HEK293 (cell line): ENCODE measurements around the gene HOXB7.
A peak's percentile ranks its signal among the peaks of the same experiment; 100 is the strongest.

Experiments
- GLI2 ChIP-seq: fragments of 450-650 bp; formaldehyde crosslinking; IDR thresholded peaks from 2 replicates; pipeline ENCODE4; 2017; ENCODE audit warnings: missing biosample characterization, missing genetic modification characterization, low read depth, borderline replicate concordance
- GLI4 ChIP-seq: fragments of 450-650 bp; formaldehyde crosslinking; IDR thresholded peaks from 2 replicates; pipeline ENCODE4 v1.5.1; 2016; ENCODE audit warnings: missing biosample characterization, missing genetic modification characterization
- IKZF3 ChIP-seq: fragments of 450-650 bp; IDR thresholded peaks from 2 replicates; pipeline ENCODE4 v1.5.0; 2018; ENCODE audit warnings: missing biosample characterization, mild to moderate bottlenecking, missing genetic modification characterization, moderate library complexity
- KLF7 ChIP-seq: fragments of 450-650 bp; formaldehyde crosslinking; IDR thresholded peaks from 2 replicates; pipeline ENCODE4 v1.5.1; 2016; ENCODE audit warnings: missing biosample characterization, missing genetic modification characterization, borderline replicate concordance
- KLF8 ChIP-seq: fragments of 450-650 bp; formaldehyde crosslinking; IDR thresholded peaks from 2 replicates; pipeline ENCODE4 v1.5.1; 2016; ENCODE audit warnings: missing biosample characterization, missing genetic modification characterization
- KLF9 ChIP-seq: fragments of 450-650 bp; formaldehyde crosslinking; IDR thresholded peaks from 2 replicates; pipeline ENCODE4 v1.5.1; 2016; ENCODE audit warnings: missing biosample characterization, missing genetic modification characterization, low read depth
- MEIS1 ChIP-seq: sonication (generic); formaldehyde crosslinking; IDR thresholded peaks from 2 replicates; pipeline ENCODE4 v1.8.1; 2022; ENCODE audit warnings: missing genetic modification reagents, mild to moderate bottlenecking, borderline replicate concordance
- PATZ1 ChIP-seq: fragments of 450-650 bp; formaldehyde crosslinking; IDR thresholded peaks from 2 replicates; pipeline ENCODE4 v1.5.1; 2016; ENCODE audit warnings: missing biosample characterization, missing genetic modification characterization
- SCRT2 ChIP-seq: fragments of 450-650 bp; formaldehyde crosslinking; IDR thresholded peaks from 2 replicates; pipeline ENCODE4 v1.5.1; 2016; ENCODE audit warnings: missing biosample characterization, missing genetic modification characterization
- SP7 ChIP-seq: fragments of 450-650 bp; formaldehyde crosslinking; IDR thresholded peaks from 2 replicates; pipeline ENCODE4 v1.5.1; 2016; ENCODE audit warnings: missing biosample characterization, missing genetic modification characterization
- YY1 ChIP-seq: fragments of 450-650 bp; formaldehyde crosslinking; IDR thresholded peaks from 2 replicates; pipeline ENCODE4 v1.5.1; 2018; ENCODE audit warnings: missing biosample characterization, missing genetic modification characterization
- YY2 ChIP-seq: fragments of 450-650 bp; formaldehyde crosslinking; IDR thresholded peaks from 2 replicates; pipeline ENCODE4 v1.5.1; 2016; ENCODE audit warnings: missing biosample characterization, missing genetic modification characterization
- ZEB2 ChIP-seq: fragments of 450-650 bp; formaldehyde crosslinking; IDR thresholded peaks from 2 replicates; pipeline ENCODE4 v1.5.1; 2016; ENCODE audit warnings: missing biosample characterization, missing genetic modification characterization
- ZFP41 ChIP-seq: fragments of 450-650 bp; formaldehyde crosslinking; IDR thresholded peaks from 2 replicates; pipeline ENCODE4 v1.5.1; 2016; ENCODE audit warnings: missing biosample characterization, missing genetic modification characterization, borderline replicate concordance
- ZNF146 ChIP-seq: fragments of 450-650 bp; formaldehyde crosslinking; IDR thresholded peaks from 2 replicates; pipeline ENCODE4 v1.5.1; 2016; ENCODE audit warnings: missing biosample characterization, missing genetic modification characterization
- ZNF155 ChIP-seq: fragments of 450-650 bp; formaldehyde crosslinking; IDR thresholded peaks from 2 replicates; pipeline ENCODE4 v1.5.1; 2016; ENCODE audit warnings: missing biosample characterization, missing genetic modification characterization
- ZNF223 ChIP-seq: fragments of 450-650 bp; formaldehyde crosslinking; IDR thresholded peaks from 2 replicates; pipeline ENCODE4 v1.5.1; 2016; ENCODE audit warnings: missing biosample characterization, missing genetic modification characterization
- ZNF280D ChIP-seq: fragments of 450-650 bp; formaldehyde crosslinking; IDR thresholded peaks from 2 replicates; pipeline ENCODE4 v1.5.1; 2016; ENCODE audit warnings: missing biosample characterization, missing genetic modification characterization
- ZNF398 ChIP-seq: fragments of 450-650 bp; formaldehyde crosslinking; IDR thresholded peaks from 2 replicates; pipeline ENCODE4 v1.5.1; 2017; ENCODE audit warnings: missing biosample characterization, missing genetic modification characterization
- ZNF473 ChIP-seq: fragments of 450-650 bp; formaldehyde crosslinking; IDR thresholded peaks from 2 replicates; pipeline ENCODE4 v1.5.1; 2017; ENCODE audit warnings: missing biosample characterization, missing genetic modification characterization
- ZNF549 ChIP-seq: fragments of 450-650 bp; IDR thresholded peaks from 2 replicates; pipeline ENCODE4 v1.5.1; 2018; ENCODE audit warnings: missing biosample characterization, missing genetic modification characterization, mild to moderate bottlenecking, inconsistent platforms, moderate library complexity
- ZNF555 ChIP-seq: fragments of 450-650 bp; formaldehyde crosslinking; conservative IDR thresholded peaks from 2 replicates; pipeline ENCODE4 v1.5.1; 2017; ENCODE audit warnings: missing biosample characterization, mild to moderate bottlenecking, missing genetic modification characterization, inconsistent platforms
- ZNF629 ChIP-seq: fragments of 450-650 bp; formaldehyde crosslinking; IDR thresholded peaks from 2 replicates; pipeline ENCODE4 v1.5.1; 2017; ENCODE audit warnings: missing biosample characterization, missing genetic modification characterization
- ZNF645 ChIP-seq: fragments of 450-650 bp; formaldehyde crosslinking; IDR thresholded peaks from 2 replicates; pipeline ENCODE4; 2016; ENCODE audit warnings: missing biosample characterization, missing genetic modification characterization
- ZNF658 ChIP-seq: fragments of 450-650 bp; formaldehyde crosslinking; IDR thresholded peaks from 2 replicates; pipeline ENCODE4; 2016; ENCODE audit warnings: missing biosample characterization, missing genetic modification characterization
- ZNF776 ChIP-seq: fragments of 450-650 bp; formaldehyde crosslinking; IDR thresholded peaks from 2 replicates; pipeline ENCODE4 v1.5.0; 2017; ENCODE audit warnings: missing biosample characterization, missing genetic modification characterization, borderline replicate concordance
- ZNF785 ChIP-seq: fragments of 450-650 bp; formaldehyde crosslinking; IDR thresholded peaks from 2 replicates; pipeline ENCODE4 v1.5.1; 2016; ENCODE audit warnings: missing biosample characterization, missing genetic modification characterization
- ZSCAN18 ChIP-seq: fragments of 450-650 bp; formaldehyde crosslinking; IDR thresholded peaks from 2 replicates; pipeline ENCODE4 v1.5.1; 2016; ENCODE audit warnings: missing biosample characterization, missing genetic modification characterization

Gene HOXB7

GRCh38 chr17:48571024-48571818 lies 39.6 kb downstream of the HOXB7 start (continued):
- TF ChIP-seq PATZ1 (tag by site-specific recombination), result peak; percentile 84
- no peak for TF ChIP-seq KLF9 (tag by site-specific recombination)
- no peak for TF ChIP-seq ZNF280D
- no peak for TF ChIP-seq SCRT2 (tag by site-specific recombination)
- TF ChIP-seq GLI4 (tag by site-specific recombination), result no peak
- TF ChIP-seq KLF7, result peak; percentile 52; the same call in 1 of the 2 replicates
- TF ChIP-seq SP7, result peak; percentile 81
- TF ChIP-seq ZNF776 (tag by site-specific recombination), result no peak
- TF ChIP-seq ZNF473, result no peak
- TF ChIP-seq ZNF223 (tag by site-specific recombination), result no peak
- TF ChIP-seq ZSCAN18 (tag by site-specific recombination), result no peak
- peak; percentile 68 for TF ChIP-seq ZNF629 (tag by site-specific recombination)
- TF ChIP-seq ZEB2 (tag by site-specific recombination), result peak; percentile 86
- peak; percentile 13 for TF ChIP-seq ZNF146 (tag by site-specific recombination)
- TF ChIP-seq YY2 (tag by site-specific recombination), result no peak
- no peak; the same call in 1 of the 2 replicates for TF ChIP-seq GLI2 (tag by site-specific recombination)
- TF ChIP-seq MEIS1 (CRISPR knock-in tag), result no peak
- no peak for TF ChIP-seq ZNF549
- TF ChIP-seq ZNF155 (tag by site-specific recombination), result no peak
- TF ChIP-seq ZNF555, result no peak
- no peak for TF ChIP-seq ZNF785 (tag by site-specific recombination)
- TF ChIP-seq ZNF658, result no peak
- TF ChIP-seq KLF8 (tag by site-specific recombination), result no peak
- TF ChIP-seq ZNF398 (tag by site-specific recombination), result peak; percentile 91
- 0 out of 2 replicates have a peak, but pooled peaks have one; percentile 73 for TF ChIP-seq ZNF645
- TF ChIP-seq ZFP41 (tag by site-specific recombination), result no peak
- peak; percentile 99 for TF ChIP-seq IKZF3 (tag by site-specific recombination)
- peak; percentile 49; the same call in 1 of the 2 replicates for TF ChIP-seq YY1 (tag by site-specific recombination)
